GM21737 (cell line): ENCODE measurements around the gene SIN3A.
A peak's percentile ranks its signal among the peaks of the same experiment; 100 is the strongest.
"Not testable (repeated sequence)": the region's sequence is repeated elsewhere in the genome, so short reads cannot be mapped to it uniquely, and the experiment has no call there.

Experiments used
- ATAC-seq: cut with Tn5 transposase; IDR thresholded peaks from one replicate; pipeline ENCODE4 v1.9.1; 2021; ENCODE audit warnings: mild to moderate bottlenecking, moderate library complexity; ENCODE audit not compliant: unreplicated experiment

Gene SIN3A

GRCh38 chr15:75451674-75452363 lies at the start of gene SIN3A:
SIN3A (minus strand) TSS chr15:75451690; CDS start chr15:75430375, 21,315 bp downstream.
- peak; percentile 37 for ATAC-seq

DNA sequence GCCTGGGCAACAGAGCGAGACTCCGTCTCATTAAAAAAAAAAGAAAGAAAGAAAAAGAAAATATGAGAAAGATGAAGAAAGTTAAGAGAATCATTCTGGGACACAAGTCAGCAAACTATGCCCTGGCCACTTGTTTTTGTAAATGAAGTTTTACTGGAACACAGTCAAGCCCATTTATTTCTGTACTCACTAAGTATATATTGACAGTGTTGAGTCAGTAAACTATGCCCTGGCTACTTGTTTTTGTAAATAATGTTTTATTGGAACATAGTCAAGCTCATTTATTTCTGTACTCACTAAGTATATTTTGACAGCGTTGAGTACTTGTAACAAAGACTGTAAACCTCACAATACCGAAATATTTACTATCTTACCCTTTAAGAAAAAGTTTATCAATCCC lies 42.2 kb upstream of the SIN3A start:
- ATAC-seq = no peak

DNA sequence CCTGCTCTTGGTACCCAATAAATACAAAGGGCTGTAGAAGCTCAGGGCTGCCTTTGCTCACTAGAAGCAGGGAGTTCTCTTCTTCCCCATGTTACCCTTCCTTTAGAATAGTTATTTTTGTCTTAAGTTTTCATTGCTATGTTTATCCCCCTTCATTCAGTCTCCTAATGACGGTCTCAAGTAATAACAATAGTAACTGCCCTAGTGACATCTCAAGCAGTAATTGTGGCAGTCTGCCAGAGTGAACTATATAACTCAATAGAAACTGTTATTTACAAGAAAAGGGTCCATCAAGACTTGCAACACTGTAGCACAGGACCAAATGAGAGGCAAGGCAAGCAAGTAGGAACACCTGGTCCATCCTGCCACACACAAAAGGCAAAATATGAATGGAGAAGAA lies 32.5 kb upstream of the SIN3A start:
- no peak for ATAC-seq

- ATAC-seq = not testable (repeated sequence)
These were observed 32.1 kb upstream of the SIN3A start for GRCh38 chr15:75483556-75483955.

DNA sequence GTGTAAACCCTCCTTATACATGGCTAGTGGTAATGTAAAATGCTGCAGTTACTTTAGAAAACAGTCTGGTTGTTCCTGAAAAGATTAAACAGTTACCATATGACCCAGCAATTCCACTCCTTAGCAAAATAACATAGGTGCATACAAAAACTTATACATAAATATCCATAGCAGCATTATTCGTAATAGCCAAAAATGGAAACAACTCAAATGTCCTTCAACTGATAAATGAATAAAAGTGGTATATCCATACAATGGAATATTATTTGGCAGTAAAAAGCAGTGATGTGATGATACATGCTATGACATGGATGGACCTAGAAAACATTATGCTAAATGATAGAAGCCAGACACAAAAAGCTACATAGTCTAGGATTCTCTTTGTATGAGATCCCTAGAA lies 31.6 kb upstream of the SIN3A start:
- ATAC-seq = no peak

DNA sequence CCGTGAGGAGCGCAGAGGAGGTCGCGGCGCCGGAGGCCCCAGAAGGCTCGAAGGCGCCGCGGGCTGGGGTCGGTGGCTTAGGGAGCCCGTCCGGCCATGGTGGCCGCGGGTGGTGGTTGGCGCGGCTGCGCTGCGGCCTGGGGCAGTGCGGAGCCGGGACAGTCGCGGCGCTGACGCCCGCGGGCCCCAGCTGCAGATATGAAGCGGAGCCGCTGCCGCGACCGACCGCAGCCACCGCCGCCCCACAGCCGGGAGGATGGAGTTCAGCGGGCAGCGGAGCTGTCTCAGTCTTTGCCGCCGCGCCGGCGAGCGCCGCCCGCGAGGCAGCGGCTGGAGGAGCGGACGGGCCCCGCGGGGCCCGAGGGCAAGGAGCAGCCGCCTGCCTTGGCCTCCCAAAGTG lies 29.0 kb upstream of the SIN3A start:
- ATAC-seq = not testable (repeated sequence)

GRCh38 chr15:75479670-75480069 lies 28.2 kb upstream of the SIN3A start:
- no peak for ATAC-seq

DNA sequence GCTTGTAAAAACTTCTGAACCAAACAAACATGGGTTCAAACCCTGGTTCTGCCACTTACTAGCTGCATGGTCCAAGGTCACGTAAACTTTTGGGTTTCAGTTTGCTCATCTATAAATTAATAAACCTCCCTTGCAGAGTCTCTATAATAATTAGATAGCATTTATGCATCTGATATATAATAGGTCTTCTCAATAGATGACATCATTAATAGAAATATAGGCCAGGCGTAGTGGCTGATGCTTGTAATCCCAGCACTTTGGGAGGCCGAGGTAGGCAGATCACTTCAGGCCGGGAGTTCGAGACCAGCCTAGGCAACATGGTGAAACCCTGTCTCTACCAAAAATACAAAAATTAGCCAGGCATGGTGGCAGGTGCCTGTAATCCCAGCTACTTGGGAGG lies 25.6 kb upstream of the SIN3A start:
- ATAC-seq = not testable (repeated sequence)

- ATAC-seq = no peak
These were observed 17.6 kb upstream of the SIN3A start for GRCh38 chr15:75468913-75469598.

DNA sequence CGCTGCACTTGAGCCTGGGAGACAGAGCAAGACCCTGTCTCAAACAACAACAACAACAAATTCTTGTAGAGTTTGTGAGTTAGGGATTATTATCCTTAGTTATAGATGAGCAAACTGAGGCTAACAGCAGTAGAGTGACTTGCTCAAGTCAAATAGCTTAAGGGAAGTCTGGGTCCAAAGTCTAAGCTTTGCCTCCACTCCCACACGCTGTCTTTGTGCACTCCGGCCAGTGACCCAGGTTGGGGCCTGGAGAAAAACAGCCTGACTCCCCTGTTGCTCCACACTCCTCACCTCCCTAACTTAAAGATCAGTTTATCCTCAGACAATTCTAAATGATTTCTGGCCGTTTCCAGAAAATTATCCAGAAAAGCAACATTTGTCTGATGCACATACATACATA lies 9.2 kb upstream of the SIN3A start:
- ATAC-seq = no peak

- ATAC-seq = no peak
These were observed 8.1 kb upstream of the SIN3A start for GRCh38 chr15:75459581-75459980.

- ATAC-seq = no peak
These were observed 5.2 kb upstream of the SIN3A start for GRCh38 chr15:75456710-75457109.

DNA sequence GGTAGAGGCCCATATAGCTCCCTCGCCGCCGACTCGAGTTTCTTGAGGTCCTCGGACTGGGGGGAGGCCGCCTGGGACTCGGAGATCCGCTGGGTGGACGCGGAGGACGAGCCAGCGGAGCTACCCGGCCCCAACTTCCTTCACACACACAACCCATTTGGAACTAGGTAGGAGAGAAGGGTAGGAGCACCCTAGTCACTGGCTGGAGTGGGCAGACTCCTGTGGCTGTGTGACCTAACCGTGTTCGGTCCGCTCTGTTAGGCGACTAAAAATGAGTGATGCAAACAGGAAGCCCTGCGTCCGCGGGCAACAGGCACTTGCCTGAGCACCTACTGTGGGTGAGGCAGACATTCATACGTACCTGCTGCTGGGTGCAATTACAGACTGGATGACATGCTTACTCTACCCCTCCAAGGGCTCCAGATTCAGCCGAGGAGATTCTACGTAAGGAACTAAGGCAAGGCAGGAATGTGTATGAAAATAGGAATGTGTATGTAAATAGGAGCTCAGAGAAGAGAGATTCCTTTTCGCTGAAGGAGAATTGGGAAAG lies 4.6 kb upstream of the SIN3A start:
- no peak for ATAC-seq

- no peak for ATAC-seq
These were observed 4.0 kb upstream of the SIN3A start for GRCh38 chr15:75455424-75455981.

GRCh38 chr15:75454471-75455378 lies 3.2 kb upstream of the SIN3A start:
- no peak for ATAC-seq

DNA sequence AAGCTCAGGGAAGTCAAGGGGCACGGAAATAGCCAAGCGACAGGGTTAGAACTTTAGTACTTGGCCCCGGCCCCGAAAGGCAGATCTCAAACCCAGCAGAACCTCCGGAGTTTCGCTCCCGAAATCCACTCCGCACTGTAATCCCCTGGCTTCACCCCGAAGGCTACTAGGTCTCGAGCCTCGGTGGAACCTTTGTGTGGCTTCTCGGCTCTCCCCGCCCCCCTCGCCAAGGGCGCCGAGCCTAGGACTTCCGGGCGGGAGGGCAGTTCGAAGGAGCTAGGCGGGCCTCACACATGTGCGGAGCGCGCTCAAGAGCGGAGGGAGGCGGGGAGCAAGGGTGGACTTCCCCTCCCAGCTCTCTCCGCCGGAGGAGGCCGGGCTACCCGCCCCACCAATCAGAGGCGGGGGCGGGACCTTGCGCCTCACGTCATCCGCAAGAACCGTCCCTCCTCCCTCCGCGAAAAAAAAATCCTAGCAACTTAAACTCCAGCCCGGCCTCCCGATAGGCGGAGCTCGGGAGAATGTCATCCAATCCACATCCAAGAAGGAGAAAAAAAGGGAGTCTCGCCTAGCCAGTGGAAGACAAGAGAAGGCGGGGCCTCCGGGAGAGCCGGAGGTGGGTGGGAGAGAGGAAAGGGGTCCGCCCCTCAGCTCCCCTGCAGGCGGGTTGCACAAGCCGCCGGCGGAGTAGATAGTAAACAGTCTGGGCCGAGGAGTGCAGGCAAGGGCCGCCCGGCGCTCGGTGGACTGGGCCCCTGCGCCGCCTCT lies 2.4 kb upstream of the SIN3A start:
- peak; percentile 35 for ATAC-seq

- ATAC-seq = no peak
These were observed 1.6 kb upstream of the SIN3A start for GRCh38 chr15:75452865-75453702.

DNA sequence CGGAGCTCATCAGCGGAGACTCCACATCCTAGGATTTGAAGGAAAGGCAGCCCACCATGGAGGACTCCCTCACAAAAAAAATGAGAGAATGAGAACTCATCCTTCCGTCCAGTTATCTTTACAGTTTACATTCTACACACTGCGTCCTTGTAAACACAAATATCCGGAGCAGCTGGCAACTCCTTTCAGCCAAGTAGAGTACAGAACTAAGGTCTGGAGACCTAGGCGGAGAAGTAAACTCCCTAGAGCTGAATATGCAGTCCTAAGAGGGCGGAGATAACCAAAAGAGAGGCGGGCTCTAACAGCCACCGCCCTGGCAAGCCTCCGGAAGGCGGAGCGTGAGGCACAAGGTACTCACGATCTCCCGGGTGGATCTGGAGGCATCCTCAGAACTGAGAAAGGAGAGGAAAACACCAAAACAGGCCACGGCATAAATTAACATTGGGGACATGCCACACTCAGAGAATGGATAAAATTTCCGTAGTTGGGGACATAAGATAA lies 924 bp upstream of the SIN3A start:
- ATAC-seq = no peak

DNA sequence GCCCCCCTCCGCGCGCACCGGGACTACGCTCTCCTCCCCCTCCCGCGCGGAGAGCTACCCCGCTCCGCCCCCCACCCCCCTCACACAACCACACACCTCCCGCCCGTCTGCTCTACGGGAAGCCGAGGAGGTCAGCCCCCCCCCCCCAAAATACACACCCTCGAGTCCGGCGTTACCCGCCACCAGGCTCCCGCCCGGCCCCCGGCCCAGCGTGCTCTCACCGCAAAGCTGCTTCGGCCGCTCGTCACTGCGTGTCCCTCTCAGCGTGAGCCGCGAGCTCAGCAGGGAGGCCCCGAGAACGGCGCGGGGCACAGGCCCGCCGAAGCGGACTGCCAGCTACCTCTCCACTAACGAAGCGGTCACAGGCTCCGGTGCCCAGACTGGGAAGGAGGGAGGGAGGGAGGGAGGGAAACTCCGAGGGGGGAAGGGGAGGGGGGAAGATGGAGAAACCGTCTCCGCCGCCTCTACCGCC lies 252 bp downstream of the SIN3A start:
- no peak for ATAC-seq
